Neural progenitor cell (in vitro differentiated cells): ENCODE results near the gene IGFN1. TPM values are rescaled to one million over a fixed set of nuclear protein-coding genes. Genes with fewer than 3 reads are reported as not detected.

Source experiments
- DNase-seq: peaks from one replicate; pipeline ENCODE4 v3.0.0-alpha.2; 2016; ENCODE audit warnings: low spot score
- H2AFZ ChIP-seq: fragments of 200-600 bp; sonication (generic); replicated peaks from 2 replicates; pipeline ENCODE4 v1.6.1; 2016; ENCODE audit warnings: antibody characterized with exemption
- H3F3A ChIP-seq: fragments of 200-600 bp; sonication (generic); 2 replicates; pipeline ENCODE4 v1.6.1; 2016; ENCODE audit warnings: antibody characterized with exemption, low read depth
- H3K27ac ChIP-seq: fragments of 200-600 bp; sonication (generic); 2 replicates; pipeline ENCODE4 v1.5.1; 2016; ENCODE audit warnings: mild to moderate bottlenecking
- H3K27me3 ChIP-seq: fragments of 200-600 bp; sonication (generic); 2 replicates; pipeline ENCODE4 v1.6.1; 2016; ENCODE audit warnings: mild to moderate bottlenecking, moderate library complexity
- H3K36me3 ChIP-seq: fragments of 200-600 bp; sonication (generic); 2 replicates; pipeline ENCODE4 v1.5.1; 2016
- H3K4me1 ChIP-seq: fragments of 200-600 bp; sonication (generic); 2 replicates; pipeline ENCODE4 v1.6.1; 2016; ENCODE audit warnings: mixed run types
- H3K4me2 ChIP-seq: fragments of 200-600 bp; sonication (generic); 2 replicates; pipeline ENCODE4 v1.6.1; 2016
- H3K4me3 ChIP-seq: fragments of 200-600 bp; sonication (generic); 2 replicates; pipeline ENCODE4 v1.5.1; 2016
- H3K79me2 ChIP-seq: fragments of 200-600 bp; sonication (generic); 2 replicates; pipeline ENCODE4 v1.6.1; 2016; ENCODE audit warnings: low read depth
- H3K9ac ChIP-seq: fragments of 200-600 bp; sonication (generic); 2 replicates; pipeline ENCODE4 v1.6.1; 2016
- H3K9me3 ChIP-seq: fragments of 200-600 bp; sonication (generic); 2 replicates; pipeline ENCODE4 v1.5.1; 2016; ENCODE audit warnings: low read depth
- H4K20me1 ChIP-seq: fragments of 200-600 bp; sonication (generic); 2 replicates; pipeline ENCODE4 v1.6.1; 2016; ENCODE audit warnings: low read depth
- H3K27ac Mint-ChIP-seq: 3 replicates; pipeline ENCODE4 v1.8.0; 2021; ENCODE audit warnings: mixed read lengths
- H3K27me3 Mint-ChIP-seq: 2 replicates; pipeline ENCODE4 v1.8.0; 2022; ENCODE audit warnings: low read depth, mild to moderate bottlenecking, inconsistent platforms, moderate library complexity, mixed read lengths; ENCODE audit not compliant: insufficient read depth
- H3K36me3 Mint-ChIP-seq: 3 replicates; pipeline ENCODE4 v1.8.0; 2021; ENCODE audit warnings: mixed read lengths
- H3K4me1 Mint-ChIP-seq: 3 replicates; pipeline ENCODE4 v1.8.0; 2021; ENCODE audit warnings: mixed read lengths
- H3K4me3 Mint-ChIP-seq: 3 replicates; pipeline ENCODE4 v1.8.0; 2021; ENCODE audit warnings: mild to moderate bottlenecking, moderate library complexity, mixed read lengths
- H3K9me3 Mint-ChIP-seq: 3 replicates; pipeline ENCODE4 v1.8.0; 2020; ENCODE audit warnings: mixed read lengths
- CTCF ChIP-seq: fragments of 200-600 bp; sonication (generic); IDR thresholded peaks from 2 replicates; pipeline ENCODE4 v1.5.1; 2017; ENCODE audit warnings: antibody characterized with exemption, mild to moderate bottlenecking
- EZH2 ChIP-seq: fragments of 200-600 bp; sonication (generic); IDR thresholded peaks from 2 replicates; pipeline ENCODE4 v1.6.1; 2017; ENCODE audit warnings: antibody characterized with exemption, mild to moderate bottlenecking, moderate library complexity
- EZH2phosphoT487 ChIP-seq: fragments of 200-600 bp; sonication (generic); IDR thresholded peaks from 2 replicates; pipeline ENCODE4 v1.6.1; 2017; ENCODE audit warnings: antibody characterized with exemption
- total RNA-seq: library from RNA; depleted of rRNA; stranded (reverse); fragments of >200 nt; gene quantifications from 2 replicates; pipeline ENCODE4 v1.2.3, GENCODE V29; 2015; ENCODE audit warnings: low replicate concordance

The IGFN1 gene
- total RNA-seq, 1 donor from 2014 or later = not detected

- H3K4me3 ChIP-seq = no peak overlapping the region
- H3K4me2 ChIP-seq = no peak overlapping the region
- no peak overlapping the region for H3K9ac ChIP-seq
- H3F3A ChIP-seq = no peaks in the 10 kb centered on the region
- no peaks in the 10 kb centered on the region for H3K9me3 ChIP-seq
- no peaks in the 10 kb centered on the region for H3K36me3 ChIP-seq
- TF ChIP-seq EZH2phosphoT487 (no peak), EZH2 (no peak), CTCF (no peak)
- no peak overlapping the region for H3K4me3 Mint-ChIP-seq
- H3K27me3 Mint-ChIP-seq = peaks cover 8% of the 10 kb centered on the region
- H2AFZ ChIP-seq = no peak overlapping the region
- no peaks in the 10 kb centered on the region for H3K4me1 ChIP-seq
- H4K20me1 ChIP-seq = no peaks in the 10 kb centered on the region
- peaks cover 5% of the 10 kb centered on the region for H3K27me3 ChIP-seq
- H3K79me2 ChIP-seq = no peaks in the 10 kb centered on the region
- no peaks in the 10 kb centered on the region for H3K9me3 Mint-ChIP-seq
- no peak for DNase-seq
- H3K27ac Mint-ChIP-seq = peak overlapping the region; percentile 63
- no peaks in the 10 kb centered on the region for H3K36me3 Mint-ChIP-seq
- peaks cover 15% of the 10 kb centered on the region for H3K4me1 Mint-ChIP-seq
- H3K27ac ChIP-seq = no peak overlapping the region
Measured at GRCh38 chr1:201276891-201277290, 86.3 kb downstream of the IGFN1 start.

GRCh38 chr1:201277441-201277840 lies 86.8 kb downstream of the IGFN1 start:
- no peak for DNase-seq
- Histone ChIP-seq H3K79me2 (no peaks in the 10 kb centered on the region), H3K4me3 (no peak overlapping the region), H3F3A (no peaks in the 10 kb centered on the region), H4K20me1 (no peaks in the 10 kb centered on the region), H3K9me3 (no peaks in the 10 kb centered on the region), H3K27ac (no peak overlapping the region), H3K4me1 (no peaks in the 10 kb centered on the region), H3K27me3 (peaks cover 11% of the 10 kb centered on the region), H3K4me2 (no peak overlapping the region), H3K36me3 (no peaks in the 10 kb centered on the region), H3K9ac (no peak overlapping the region), H2AFZ (no peak overlapping the region)
- no peak overlapping the region for H3K4me3 Mint-ChIP-seq
- no peak for TF ChIP-seq EZH2phosphoT487
- TF ChIP-seq EZH2 = no peak
- no peak for TF ChIP-seq CTCF
- H3K27ac Mint-ChIP-seq = peak overlapping the region; percentile 54
- no peaks in the 10 kb centered on the region for H3K9me3 Mint-ChIP-seq
- peaks cover 15% of the 10 kb centered on the region for H3K4me1 Mint-ChIP-seq
- H3K36me3 Mint-ChIP-seq = no peaks in the 10 kb centered on the region
- peaks cover 8% of the 10 kb centered on the region for H3K27me3 Mint-ChIP-seq

Other genes starting within 250 kb of the IGFN1 start
- 6.4 and 15.6 TPM in 2 replicates for gene KIF21B, start 167.1 kb upstream of the IGFN1 start, total RNA-seq
- gene CACNA1S, start 78.4 kb upstream of the IGFN1 start, total RNA-seq = 0.11 and 0.12 TPM in 2 replicates
- gene ASCL5, start 63.6 kb upstream of the IGFN1 start, total RNA-seq = not detected in 2 replicates
- 109 and 187 TPM in 2 replicates for gene TMEM9, start 36.4 kb upstream of the IGFN1 start, total RNA-seq
- gene PKP1, start 92.7 kb downstream of the IGFN1 start, total RNA-seq = 0.02 TPM in 1 of 2 replicates, not detected in the other
- 3.1 and 13.2 TPM in 2 replicates for gene TNNT2, start 186.9 kb downstream of the IGFN1 start, total RNA-seq
- 0.34 TPM in 1 of 2 replicates, not detected in the other for gene LAD1, start 208.5 kb downstream of the IGFN1 start, total RNA-seq
- 0.43 and 1.3 TPM in 2 replicates for gene TNNI1, start 230.9 kb downstream of the IGFN1 start, total RNA-seq